PC-3 (cell line): ENCODE results near the gene PSMC5. TPM values are rescaled to one million over a fixed set of nuclear protein-coding genes. Genes with fewer than 3 reads are reported as not detected.

ENCODE experiments used
- ATAC-seq: fragments of 200-7000 bp; cut with Tn5 transposase; 2 replicates; pipeline ENCODE4 v1.9.1; 2020; ENCODE audit warnings: mild to moderate bottlenecking, moderate library complexity
- BruUV-seq: library from RNA; stranded (reverse); fragments of 400-500 nt; replicated peaks from 2 replicates; lab custom pipeline; 2021; lab: Mats Ljungman, UMichigan
- CTCF ChIA-PET: fragments of 300-600 bp; sonication (Branson Sonifier 250); formaldehyde crosslinking; loops from one replicate; lab custom pipeline; 2022; ENCODE audit warnings: antibody characterized with exemption; lab: Charles Lee
- POLR2A ChIA-PET: fragments of 300-600 bp; sonication (Branson Sonifier 250); formaldehyde crosslinking; loops from one replicate; lab custom pipeline; 2022; ENCODE audit warnings: antibody characterized with exemption; ENCODE audit not compliant: unreplicated experiment; lab: Charles Lee
- DNase-seq: peaks from one replicate; pipeline ENCODE4 v3.0.0-alpha.2; 2015
- H2AFZ ChIP-seq: fragments of 300-600 bp; sonication (generic); 2 replicates; pipeline ENCODE4 v1.6.0; 2016; ENCODE audit warnings: antibody characterized with exemption, low read length
- H3F3A ChIP-seq: fragments of 300-600 bp; sonication (generic); one replicate; pipeline ENCODE4 v1.6.0; 2017; ENCODE audit warnings: antibody characterized with exemption, low read length, control low read depth, mild to moderate bottlenecking; ENCODE audit not compliant: unreplicated experiment
- H3K27ac ChIP-seq: fragments of 300-600 bp; sonication (generic); 2 replicates; pipeline ENCODE4 v1.5.1; 2016; ENCODE audit warnings: mild to moderate bottlenecking, low read length
- H3K27me3 ChIP-seq: fragments of 300-600 bp; sonication (generic); 2 replicates; pipeline ENCODE4 v1.6.1; 2016; ENCODE audit warnings: low read length, mixed read lengths
- H3K36me3 ChIP-seq: fragments of 300-600 bp; sonication (generic); 2 replicates; pipeline ENCODE4 v1.6.1; 2016; ENCODE audit warnings: low read depth, mixed run types, low read length, mixed read lengths
- H3K4me1 ChIP-seq: fragments of 300-600 bp; sonication (generic); 2 replicates; pipeline ENCODE4 v1.5.1; 2016; ENCODE audit warnings: low read length; ENCODE audit not compliant: insufficient read depth
- H3K4me2 ChIP-seq: fragments of 300-600 bp; sonication (generic); 2 replicates; pipeline ENCODE4 v1.6.0; 2016; ENCODE audit warnings: low read length
- H3K4me3 ChIP-seq: fragments of 300-600 bp; sonication (generic); 2 replicates; pipeline ENCODE4 v1.5.1; 2016; ENCODE audit warnings: mild to moderate bottlenecking, low read length, mixed read lengths
- H3K79me2 ChIP-seq: fragments of 300-600 bp; sonication (generic); 2 replicates; pipeline ENCODE4 v1.6.1; 2017; ENCODE audit warnings: low read length, mixed read lengths
- H3K9ac ChIP-seq: fragments of 300-600 bp; sonication (generic); 2 replicates; pipeline ENCODE4 v1.6.0; 2016; ENCODE audit warnings: mild to moderate bottlenecking, low read length
- H3K9me2 ChIP-seq: fragments of 300-600 bp; sonication (generic); replicated peaks from 2 replicates; pipeline ENCODE4 v1.6.1; 2016; ENCODE audit warnings: mixed run types, low read length, mixed read lengths
- H3K9me3 ChIP-seq: fragments of 300-600 bp; sonication (generic); 2 replicates; pipeline ENCODE4 v1.6.1; 2016; ENCODE audit warnings: low read length, mixed read lengths
- H4K20me1 ChIP-seq: fragments of 300-600 bp; sonication (generic); 2 replicates; pipeline ENCODE4 v1.6.1; 2016; ENCODE audit warnings: low read length, mixed read lengths
- EZH2 ChIP-seq: fragments of 300-600 bp; sonication (generic); IDR thresholded peaks from one replicate; pipeline ENCODE4 v1.6.1; 2017; ENCODE audit warnings: antibody characterized with exemption, mild to moderate bottlenecking, low read length; ENCODE audit not compliant: unreplicated experiment
- EZH2phosphoT487 ChIP-seq: fragments of 300-600 bp; sonication (generic); IDR thresholded peaks from 2 replicates; pipeline ENCODE4 v1.6.1; 2018; ENCODE audit warnings: mild to moderate bottlenecking, antibody characterized with exemption, low read length, borderline replicate concordance
- intact Hi-C: fragments of 100-400 bp; cut with micrococcal nuclease; formaldehyde crosslinking; loops from 2 replicates; pipeline ENCODE4 v1.9.0; 2023
- total RNA-seq: library from RNA; depleted of rRNA; stranded (reverse); fragments of >200 nt; gene quantifications from 2 replicates; pipeline ENCODE4 v1.2.3, GENCODE V29; 2014
- TF ChIP-seq, protein P1 (sequence below): fragments of 300-600 bp; sonication (generic); conservative IDR thresholded peaks from 2 replicates; pipeline ENCODE4 v1.5.1; 2017; ENCODE audit warnings: antibody characterized with exemption, low read depth, mild to moderate bottlenecking, low read length

PSMC5 gene
- total RNA-seq, 1 experiment from 2014 or later, result 163 TPM

DNA sequence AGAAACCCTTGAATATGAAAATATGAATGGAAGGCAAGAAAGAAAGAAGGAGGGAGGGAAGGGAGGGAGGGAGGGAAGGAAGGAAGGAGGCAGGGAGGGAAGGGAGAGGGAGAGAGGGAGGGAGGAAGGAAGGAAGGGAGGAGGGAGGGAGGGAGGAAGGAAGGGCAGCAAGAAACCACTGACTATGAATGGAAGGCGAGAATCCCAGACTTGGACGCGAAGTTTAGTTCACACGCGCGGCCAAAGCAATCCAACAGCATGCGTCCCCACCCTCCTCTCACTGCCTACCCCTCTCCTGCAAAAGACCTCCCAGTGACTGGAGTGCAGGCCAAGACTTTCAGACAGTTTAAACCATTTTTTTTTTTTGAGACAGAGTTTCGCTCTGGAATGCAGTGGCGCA lies 23.2 kb downstream of the PSMC5 start:
- POLR2A ChIA-PET, result no interaction called here
- CTCF ChIA-PET, result no interaction called here
- no peak overlapping the region for H3K9ac ChIP-seq
- no peak overlapping the region for H3K27ac ChIP-seq
- H3K27me3 ChIP-seq, result no peaks in the 10 kb centered on the region
- no TSS peak for BruUV-seq
- no peak overlapping the region for H3K4me2 ChIP-seq
- no peak for DNase-seq
- no peak overlapping the region for H2AFZ ChIP-seq
- no peaks in the 10 kb centered on the region for H3K79me2 ChIP-seq
- no peaks in the 10 kb centered on the region for H3K4me1 ChIP-seq
- no peak for TF ChIP-seq EZH2
- TF ChIP-seq, protein P1, sequence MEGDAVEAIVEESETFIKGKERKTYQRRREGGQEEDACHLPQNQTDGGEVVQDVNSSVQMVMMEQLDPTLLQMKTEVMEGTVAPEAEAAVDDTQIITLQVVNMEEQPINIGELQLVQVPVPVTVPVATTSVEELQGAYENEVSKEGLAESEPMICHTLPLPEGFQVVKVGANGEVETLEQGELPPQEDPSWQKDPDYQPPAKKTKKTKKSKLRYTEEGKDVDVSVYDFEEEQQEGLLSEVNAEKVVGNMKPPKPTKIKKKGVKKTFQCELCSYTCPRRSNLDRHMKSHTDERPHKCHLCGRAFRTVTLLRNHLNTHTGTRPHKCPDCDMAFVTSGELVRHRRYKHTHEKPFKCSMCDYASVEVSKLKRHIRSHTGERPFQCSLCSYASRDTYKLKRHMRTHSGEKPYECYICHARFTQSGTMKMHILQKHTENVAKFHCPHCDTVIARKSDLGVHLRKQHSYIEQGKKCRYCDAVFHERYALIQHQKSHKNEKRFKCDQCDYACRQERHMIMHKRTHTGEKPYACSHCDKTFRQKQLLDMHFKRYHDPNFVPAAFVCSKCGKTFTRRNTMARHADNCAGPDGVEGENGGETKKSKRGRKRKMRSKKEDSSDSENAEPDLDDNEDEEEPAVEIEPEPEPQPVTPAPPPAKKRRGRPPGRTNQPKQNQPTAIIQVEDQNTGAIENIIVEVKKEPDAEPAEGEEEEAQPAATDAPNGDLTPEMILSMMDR, result no peak
- TF ChIP-seq EZH2phosphoT487, result no peak
- intact Hi-C loops, result no loop called here
- H4K20me1 ChIP-seq, result no peaks in the 10 kb centered on the region
- H3K9me2 ChIP-seq, result no peaks in the 10 kb centered on the region
- no peak for ATAC-seq
- H3K36me3 ChIP-seq, result no peaks in the 10 kb centered on the region
- no peaks in the 10 kb centered on the region for H3F3A ChIP-seq
- peaks cover 3% of the 10 kb centered on the region; the same call in 1 of the 2 replicates for H3K9me3 ChIP-seq
- no peak overlapping the region for H3K4me3 ChIP-seq

DNA sequence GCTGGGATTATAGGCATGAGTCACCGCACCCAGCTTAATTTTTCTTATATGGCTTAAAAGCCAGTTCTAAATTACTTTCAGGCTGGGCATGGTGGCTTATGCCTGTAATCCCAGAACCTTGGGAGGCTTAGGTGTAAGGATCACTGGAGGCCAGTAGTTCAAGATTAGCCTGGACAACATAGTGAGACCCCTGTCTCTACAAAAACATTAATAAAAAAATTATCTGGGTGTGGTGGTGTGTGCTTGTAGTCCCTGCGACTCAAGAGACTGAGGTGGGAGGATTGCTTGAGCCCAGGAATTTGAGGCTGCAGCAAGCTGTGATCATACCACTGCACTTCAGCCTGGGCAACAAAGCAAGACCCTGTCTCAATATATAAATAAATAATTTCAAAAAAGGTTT lies 26.0 kb downstream of the PSMC5 start:
- DNase-seq (no peak), ATAC-seq (no peak)
- H2AFZ ChIP-seq, result no peak overlapping the region
- no peaks in the 10 kb centered on the region for H3K36me3 ChIP-seq
- no peaks in the 10 kb centered on the region for H3K79me2 ChIP-seq
- H3K27ac ChIP-seq, result no peak overlapping the region
- H3K4me2 ChIP-seq, result no peak overlapping the region
- TF ChIP-seq EZH2, result no peak
- no peak for TF ChIP-seq EZH2phosphoT487
- TF ChIP-seq, protein P1, result no peak
- intact Hi-C loops, result no loop called here
- H3K4me3 ChIP-seq, result no peak overlapping the region
- H3K9ac ChIP-seq, result no peak overlapping the region
- peaks cover under 1% of the 10 kb centered on the region; the same call in 1 of the 2 replicates for H3K9me3 ChIP-seq
- no TSS peak for BruUV-seq
- no peaks in the 10 kb centered on the region for H3K27me3 ChIP-seq
- H3K4me1 ChIP-seq, result no peaks in the 10 kb centered on the region
- CTCF ChIA-PET, result interaction anchor here (1.0 kb wide), 1 partner anchor 13 kb away, joined by 6 read pairs; no protein-coding TSS in a partner anchor
- H3K9me2 ChIP-seq, result no peaks in the 10 kb centered on the region
- H3F3A ChIP-seq, result no peaks in the 10 kb centered on the region
- POLR2A ChIA-PET, result no interaction called here
- H4K20me1 ChIP-seq, result no peaks in the 10 kb centered on the region

- no peaks in the 10 kb centered on the region for H3K36me3 ChIP-seq
- no peak overlapping the region for H3K4me2 ChIP-seq
- no peak for DNase-seq
- no peaks in the 10 kb centered on the region for H3F3A ChIP-seq
- H3K4me3 ChIP-seq, result no peak overlapping the region
- peaks cover 1% of the 10 kb centered on the region; the same call in 1 of the 2 replicates for H3K27me3 ChIP-seq
- TF ChIP-seq, protein P1, result no peak
- TF ChIP-seq EZH2, result no peak
- no peaks in the 10 kb centered on the region for H3K9me3 ChIP-seq
- no peak overlapping the region for H3K27ac ChIP-seq
- no peaks in the 10 kb centered on the region for H3K9me2 ChIP-seq
- CTCF ChIA-PET, result no interaction called here
- no peak for ATAC-seq
- no peaks in the 10 kb centered on the region for H3K79me2 ChIP-seq
- H3K9ac ChIP-seq, result no peak overlapping the region
- BruUV-seq, result no TSS peak
- no peaks in the 10 kb centered on the region for H4K20me1 ChIP-seq
- POLR2A ChIA-PET, result no interaction called here
- no peaks in the 10 kb centered on the region for H3K4me1 ChIP-seq
- intact Hi-C loops, result no loop called here
- no peak overlapping the region for H2AFZ ChIP-seq
Measured at GRCh38 chr17:63854709-63855108, 27.5 kb downstream of the PSMC5 start.
